Right lobe of liver (tissue), 4 donors: ENCODE measurements around the gene NR3C2.

ENCODE experiments used
- CTCF ChIP-seq, 4 donors: fragments of 200-600 bp in 3 of 4; fragments of 450-650 bp in 1 of 4; IDR thresholded peaks; one replicate each; pipeline versions ENCODE4 v1.5.1 to v1.8.0; 2016 to 2022; ENCODE audit warnings: antibody characterized with exemption in 4 of 4, mild to moderate bottlenecking in 2 of 4
- POLR2A ChIP-seq: fragments of 450-650 bp; IDR thresholded peaks from one replicate; pipeline ENCODE4 v1.6.1; 2017; ENCODE audit warnings: antibody characterized with exemption, mild to moderate bottlenecking
- donor health status: DM: no; HTN: no; CAD: no.
- donor health status: DM: no; HTN: no; CAD: no.
- donor health status: DM: no; HTN: yes; CAD: no.

- TF ChIP-seq CTCF (IDR thresholded peaks at IDR 0.05) (no peak), POLR2A (no peak)
Measured at GRCh38 chr4:148292686-148293085, 149.5 kb downstream of the NR3C2 start.
